Nephron (organoid): Measurements from ENCODE around the gene PTTG1IP.

Experiments
- H3K27ac Mint-ChIP-seq, 3 experiments: 2 replicates each; pipeline ENCODE4 v1.8.0; 2020; ENCODE audit warnings: mixed read lengths in 3 of 3, mild to moderate bottlenecking in 2 of 3, moderate library complexity in 1 of 3
- H3K27me3 Mint-ChIP-seq: 2 replicates; pipeline ENCODE4 v1.8.0; 2021; ENCODE audit warnings: low read depth, mild to moderate bottlenecking, moderate library complexity, mixed read lengths
- H3K36me3 Mint-ChIP-seq: 2 replicates; pipeline ENCODE4 v1.8.0; 2020; ENCODE audit warnings: low read depth, mixed read lengths
- H3K4me1 Mint-ChIP-seq: 2 replicates; pipeline ENCODE4 v1.8.0; 2020; ENCODE audit warnings: mixed read lengths
- H3K4me3 Mint-ChIP-seq, 3 experiments: 2 replicates each; pipeline ENCODE4 v1.8.0; 2020; ENCODE audit warnings: mild to moderate bottlenecking in 3 of 3, mixed read lengths in 3 of 3, moderate library complexity in 2 of 3
- H3K9me3 Mint-ChIP-seq: 2 replicates; pipeline ENCODE4 v1.8.0; 2020; ENCODE audit warnings: mixed read lengths
- TF ChIP-seq, protein P1 (sequence below), 3 experiments: fragments of 200-600 bp; sonication (generic); IDR thresholded peaks; one replicate each; pipeline ENCODE4 v1.5.0; 2021; ENCODE audit warnings: antibody characterized with exemption in 3 of 3; ENCODE audit not compliant: unreplicated experiment in 3 of 3

PTTG1IP gene

DNA sequence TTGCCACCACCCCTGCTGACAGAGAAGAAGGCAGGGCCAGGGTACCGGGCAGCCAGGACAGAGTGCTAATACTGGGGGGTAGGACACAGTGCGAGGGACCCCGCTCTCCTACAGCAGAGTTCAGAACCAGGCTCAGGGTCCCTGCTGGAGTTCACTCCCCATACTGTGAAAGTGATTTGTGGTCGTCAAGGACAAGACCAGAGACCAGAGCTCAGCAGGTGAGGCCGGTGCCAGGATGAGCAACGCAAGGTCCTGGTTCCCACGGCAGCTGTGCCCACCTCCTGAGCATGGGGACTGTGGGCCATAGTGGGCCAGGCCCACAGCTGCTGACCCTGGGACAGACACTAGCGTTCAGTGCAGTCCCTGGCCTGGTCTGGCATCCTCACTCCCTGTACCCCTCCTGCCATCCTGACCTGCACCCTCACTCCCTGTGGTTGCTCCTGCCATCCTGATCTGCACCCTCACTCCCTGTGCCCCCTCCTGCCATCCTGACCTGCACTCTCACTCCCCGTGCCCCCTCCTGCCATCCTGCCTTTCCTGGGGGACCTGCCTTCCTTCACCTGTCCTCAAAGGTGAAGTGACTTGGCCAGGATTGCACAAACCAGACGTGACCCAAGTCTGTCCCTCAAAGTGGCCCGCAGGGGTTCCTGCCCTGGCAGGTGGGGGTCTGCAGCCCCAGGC, 13.8 kb upstream of the PTTG1IP start:
- Mint-ChIP-seq H3K27me3 (peaks cover 12% of the 10 kb centered on the region), H3K9me3 (no peaks in the 10 kb centered on the region), H3K4me3 (no peak overlapping the region), H3K27ac (no peak overlapping the region), H3K4me1 (no peaks in the 10 kb centered on the region), H3K36me3 (no peaks in the 10 kb centered on the region)
- TF ChIP-seq, protein P1, sequence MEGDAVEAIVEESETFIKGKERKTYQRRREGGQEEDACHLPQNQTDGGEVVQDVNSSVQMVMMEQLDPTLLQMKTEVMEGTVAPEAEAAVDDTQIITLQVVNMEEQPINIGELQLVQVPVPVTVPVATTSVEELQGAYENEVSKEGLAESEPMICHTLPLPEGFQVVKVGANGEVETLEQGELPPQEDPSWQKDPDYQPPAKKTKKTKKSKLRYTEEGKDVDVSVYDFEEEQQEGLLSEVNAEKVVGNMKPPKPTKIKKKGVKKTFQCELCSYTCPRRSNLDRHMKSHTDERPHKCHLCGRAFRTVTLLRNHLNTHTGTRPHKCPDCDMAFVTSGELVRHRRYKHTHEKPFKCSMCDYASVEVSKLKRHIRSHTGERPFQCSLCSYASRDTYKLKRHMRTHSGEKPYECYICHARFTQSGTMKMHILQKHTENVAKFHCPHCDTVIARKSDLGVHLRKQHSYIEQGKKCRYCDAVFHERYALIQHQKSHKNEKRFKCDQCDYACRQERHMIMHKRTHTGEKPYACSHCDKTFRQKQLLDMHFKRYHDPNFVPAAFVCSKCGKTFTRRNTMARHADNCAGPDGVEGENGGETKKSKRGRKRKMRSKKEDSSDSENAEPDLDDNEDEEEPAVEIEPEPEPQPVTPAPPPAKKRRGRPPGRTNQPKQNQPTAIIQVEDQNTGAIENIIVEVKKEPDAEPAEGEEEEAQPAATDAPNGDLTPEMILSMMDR (IDR thresholded peaks at IDR 0.05; ENCODE audit: unreplicated experiment in 3 of 3): no peak

DNA sequence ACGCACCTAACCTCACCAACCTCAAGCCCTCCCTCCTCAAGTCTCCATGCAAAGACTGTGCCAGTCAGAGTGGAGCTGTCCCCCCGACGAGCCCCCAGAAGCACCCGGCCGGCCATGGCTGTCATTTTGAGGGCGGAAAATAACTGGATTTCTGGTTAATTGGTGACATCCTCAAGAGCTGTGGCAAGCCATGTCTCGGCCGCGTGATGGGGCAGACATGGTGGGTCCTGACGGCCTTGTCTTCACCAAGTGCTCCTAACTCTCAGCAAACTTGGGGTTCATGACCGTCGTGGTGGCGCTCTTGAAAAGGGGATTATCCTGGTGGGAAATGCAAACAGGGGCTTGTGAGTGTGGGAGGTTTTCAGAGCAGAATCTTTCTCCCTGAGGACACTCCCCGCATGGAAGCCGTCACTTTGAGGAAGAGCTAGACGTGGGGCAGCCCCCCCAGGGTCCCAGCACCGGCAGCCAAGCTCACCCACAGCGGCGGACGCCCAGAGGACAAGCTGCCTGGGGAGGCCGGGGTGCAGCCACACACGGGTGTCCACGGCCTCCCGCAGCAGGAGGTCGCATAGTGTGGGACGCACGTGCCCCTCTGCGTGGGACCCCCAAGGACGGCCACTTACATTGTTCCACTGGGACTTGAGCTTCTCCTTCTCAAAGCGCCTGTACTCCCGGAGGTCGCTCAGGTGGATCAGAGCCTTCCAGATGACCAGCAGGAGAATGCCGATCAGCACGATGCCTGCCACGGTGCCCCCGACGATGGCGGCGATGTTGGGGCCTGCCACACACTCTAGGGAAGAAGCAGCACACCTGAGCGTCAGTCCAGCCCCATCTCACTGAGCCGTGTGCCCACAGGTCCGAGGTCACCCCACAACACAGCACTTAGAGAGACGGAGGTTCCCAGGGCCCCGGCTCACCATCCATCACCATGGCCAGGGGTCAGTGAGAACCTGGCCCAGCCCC, 12.9 kb upstream of the PTTG1IP start:
- no peak overlapping the region for H3K4me3 Mint-ChIP-seq

DNA sequence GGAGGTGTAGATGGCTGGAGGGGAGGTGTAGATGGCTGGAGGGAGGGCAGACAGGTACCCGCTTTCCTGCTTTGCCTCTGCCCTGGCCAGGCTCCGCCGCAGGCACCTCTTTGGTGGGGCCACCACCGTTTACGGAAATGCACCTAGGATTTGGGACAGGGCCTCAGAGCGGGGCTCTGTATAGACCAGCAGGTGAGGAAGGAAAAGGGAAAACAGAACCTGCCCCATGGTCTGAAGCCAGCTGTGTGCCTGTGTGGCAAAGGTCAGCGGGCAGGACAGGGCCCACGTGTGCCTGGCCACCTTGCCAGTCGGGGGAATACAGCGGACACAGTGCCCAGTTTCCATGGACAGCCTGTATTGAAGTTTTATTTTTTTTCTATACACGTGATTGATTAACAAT, 12.1 kb upstream of the PTTG1IP start:
- TF ChIP-seq, protein P1 (IDR thresholded peaks at IDR 0.05; ENCODE audit: unreplicated experiment in 3 of 3): no peak
- H3K4me1 Mint-ChIP-seq: peaks cover 9% of the 10 kb centered on the region
- H3K27ac Mint-ChIP-seq: no peak overlapping the region
- no peaks in the 10 kb centered on the region for H3K9me3 Mint-ChIP-seq
- H3K27me3 Mint-ChIP-seq: peaks cover 7% of the 10 kb centered on the region
- no peaks in the 10 kb centered on the region for H3K36me3 Mint-ChIP-seq
- H3K4me3 Mint-ChIP-seq: no peak overlapping the region

More for the DNA sequence above, 12.9 kb upstream of the PTTG1IP start:
- Mint-ChIP-seq H3K27me3 (peaks cover 8% of the 10 kb centered on the region), H3K27ac (no peak overlapping the region), H3K36me3 (no peaks in the 10 kb centered on the region), H3K9me3 (no peaks in the 10 kb centered on the region), H3K4me1 (peaks cover 2% of the 10 kb centered on the region)
- TF ChIP-seq, protein P1 (IDR thresholded peaks at IDR 0.05; ENCODE audit: unreplicated experiment in 3 of 3): no peak

DNA sequence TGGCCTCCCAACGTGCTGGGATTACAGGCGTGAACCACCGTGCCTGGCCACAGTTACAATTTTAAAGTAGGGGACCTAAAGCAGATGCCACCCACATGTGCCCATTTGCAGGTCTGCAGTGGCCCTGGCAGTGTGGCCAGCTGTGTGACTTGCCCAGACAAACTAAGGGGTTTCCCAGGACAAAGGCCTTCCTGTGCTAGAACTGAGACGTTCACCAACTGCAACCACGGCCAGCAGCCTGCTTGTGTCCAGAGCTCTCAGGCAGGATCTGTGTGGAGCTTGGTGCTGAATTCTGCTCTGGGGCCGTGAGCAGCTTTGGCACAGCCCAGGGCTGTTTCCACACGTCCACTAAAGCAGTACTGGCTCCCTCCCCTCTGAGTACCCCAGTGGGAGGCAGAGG, 10.6 kb upstream of the PTTG1IP start:
- Mint-ChIP-seq H3K27ac (no peak overlapping the region), H3K36me3 (no peaks in the 10 kb centered on the region), H3K4me1 (peaks cover 9% of the 10 kb centered on the region), H3K27me3 (peaks cover 15% of the 10 kb centered on the region), H3K9me3 (no peaks in the 10 kb centered on the region), H3K4me3 (no peak overlapping the region)
- TF ChIP-seq, protein P1 (IDR thresholded peaks at IDR 0.05; ENCODE audit: unreplicated experiment in 3 of 3): no peak

DNA sequence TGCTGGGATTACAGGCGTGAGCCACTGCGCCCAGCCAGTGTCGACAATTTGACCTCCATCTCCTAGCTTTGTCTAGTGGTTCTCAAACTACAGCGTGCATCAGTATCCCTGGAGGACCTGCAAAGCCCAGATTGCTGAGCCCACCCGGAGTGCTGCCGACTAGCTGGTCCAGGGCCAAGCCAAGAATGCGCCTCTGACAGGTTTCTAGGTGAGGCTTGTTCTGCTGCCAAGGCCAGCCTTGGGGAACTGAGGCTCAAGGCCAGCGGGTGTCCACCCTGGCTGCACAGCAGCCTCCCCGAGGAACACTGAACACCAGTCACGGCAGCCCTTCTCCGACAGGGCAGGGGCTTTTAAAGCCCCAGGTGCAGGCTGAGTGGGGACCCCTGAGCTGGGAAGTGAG, 9.8 kb upstream of the PTTG1IP start:
- TF ChIP-seq, protein P1 (IDR thresholded peaks at IDR 0.05; ENCODE audit: unreplicated experiment in 3 of 3): no peak
- peaks cover 9% of the 10 kb centered on the region for H3K4me1 Mint-ChIP-seq
- no peak overlapping the region for H3K27ac Mint-ChIP-seq
- H3K36me3 Mint-ChIP-seq: no peaks in the 10 kb centered on the region
- no peaks in the 10 kb centered on the region for H3K9me3 Mint-ChIP-seq
- no peak overlapping the region for H3K4me3 Mint-ChIP-seq
- peaks cover 15% of the 10 kb centered on the region for H3K27me3 Mint-ChIP-seq
